ENCODE measurements around the gene GRAMD2A.

The GRAMD2A gene

GRCh38 chr15:72112805-72113204 lies 84.8 kb downstream of the GRAMD2A start:
- H3K4me3 ChIP-seq (ENCODE audit: low read length), result no peak overlapping the region
- DNase-seq (ENCODE audit: low read depth), result no peak
- no peak for TF ChIP-seq CTCF (conservative IDR thresholded peaks at IDR 0.05; ENCODE audit: low read depth, low read length)

- no peak for TF ChIP-seq CTCF (conservative IDR thresholded peaks at IDR 0.05; ENCODE audit: low read depth, low read length)
- no peak for DNase-seq (ENCODE audit: low read depth)
- H3K4me3 ChIP-seq (ENCODE audit: low read length), result no peak overlapping the region
These were observed 85.5 kb downstream of the GRAMD2A start for GRCh38 chr15:72112116-72112515.

GRCh38 chr15:72110355-72110754 lies 87.2 kb downstream of the GRAMD2A start:
- DNase-seq (ENCODE audit: low read depth), result no peak
- no peak for TF ChIP-seq CTCF (conservative IDR thresholded peaks at IDR 0.05; ENCODE audit: low read depth, low read length)

More at GRCh38 chr15:72110355-72110754, 87.2 kb downstream of the GRAMD2A start:
- no peak overlapping the region for H3K4me3 ChIP-seq (ENCODE audit: low read length)
